ENCODE measurements around the gene CHEK2. TPM values are rescaled to one million over a fixed set of nuclear protein-coding genes. Genes with fewer than 3 reads are reported as not detected.
"Not testable (repeated sequence)": the region's sequence is repeated elsewhere in the genome, so short reads cannot be mapped to it uniquely, and the experiment has no call there.

Gene CHEK2
- polyA plus RNA-seq, 1 experiment: 9.4 TPM

DNA sequence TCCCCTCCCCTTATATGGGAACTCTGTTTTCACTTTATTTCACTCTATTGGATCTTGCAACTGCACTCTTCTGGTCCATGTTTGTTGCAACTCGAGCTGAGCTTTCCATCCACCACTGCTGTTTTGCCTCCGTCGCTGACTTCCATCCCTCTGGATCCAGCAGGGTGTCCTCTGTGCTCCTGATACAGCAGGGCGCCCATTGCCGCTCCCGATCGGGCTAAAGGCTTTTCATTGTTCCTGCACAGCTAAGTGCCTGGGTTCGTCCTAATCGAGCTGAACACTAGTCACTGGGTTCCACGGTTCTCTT is 19.8 kb upstream of the CHEK2 start:
- ChIA-PET POLR2A (no interaction called here), CTCF (interaction anchor here (0.7 kb wide), 1 partner anchor 11 kb away, joined by 3 read pairs; no protein-coding TSS in a partner anchor)
- no peak for TF ChIP-seq CTCF (IDR thresholded peaks at IDR 0.05; ENCODE audit: insufficient read depth, low read depth, low read length)

GRCh38 chr22:28759861-28760560 is 18.4 kb upstream of the CHEK2 start:
- POLR2A ChIA-PET: no interaction called here
- H3K27me3 ChIP-seq (ENCODE audit: control insufficient read depth, insufficient read depth, low read length): no peaks in the 10 kb centered on the region
- no peak for TF ChIP-seq CTCF (IDR thresholded peaks at IDR 0.05; ENCODE audit: insufficient read depth, low read depth, low read length)
- DNase-seq (ENCODE audit: low read depth): no peak
- CTCF ChIA-PET: interaction anchor here (0.6 to 0.8 kb wide), 3 partner anchors 11 to 1419 kb away, joined by 3 to 4 read pairs (median 4); no protein-coding TSS in a partner anchor
- no peaks in the 10 kb centered on the region for H3K36me3 ChIP-seq (ENCODE audit: control insufficient read depth, insufficient read depth, low read length)
- H3K4me3 ChIP-seq (ENCODE audit: low read depth, low read length): no peak overlapping the region

More for the DNA sequence above, 19.8 kb upstream of the CHEK2 start:
- Histone ChIP-seq H3K27me3 (ENCODE audit: control insufficient read depth, insufficient read depth, low read length) (no peaks in the 10 kb centered on the region), H3K36me3 (ENCODE audit: control insufficient read depth, insufficient read depth, low read length) (no peaks in the 10 kb centered on the region), H3K4me3 (ENCODE audit: low read depth, low read length) (no peak overlapping the region)
- DNase-seq (ENCODE audit: low read depth): no peak

DNA sequence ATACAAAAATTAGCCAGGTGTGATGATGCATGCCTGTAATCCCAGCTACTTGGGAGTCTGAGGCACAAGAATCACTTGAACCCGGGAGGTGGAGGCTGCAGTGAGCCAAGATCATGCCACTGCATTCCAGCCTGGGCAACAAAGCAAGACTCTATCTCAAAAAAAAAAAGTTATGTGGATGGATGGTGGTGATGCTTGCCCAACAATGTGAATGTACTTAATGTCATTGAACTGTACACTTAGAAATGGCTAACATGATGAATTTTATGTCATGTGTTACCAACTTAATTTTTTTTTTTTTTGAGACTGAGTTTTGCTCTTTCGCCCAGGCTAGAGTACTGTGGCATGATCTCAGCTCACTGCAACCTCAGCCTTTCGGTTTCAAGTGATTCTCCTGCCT is 12.9 kb upstream of the CHEK2 start:
- POLR2A ChIA-PET: not testable (repeated sequence)

DNA sequence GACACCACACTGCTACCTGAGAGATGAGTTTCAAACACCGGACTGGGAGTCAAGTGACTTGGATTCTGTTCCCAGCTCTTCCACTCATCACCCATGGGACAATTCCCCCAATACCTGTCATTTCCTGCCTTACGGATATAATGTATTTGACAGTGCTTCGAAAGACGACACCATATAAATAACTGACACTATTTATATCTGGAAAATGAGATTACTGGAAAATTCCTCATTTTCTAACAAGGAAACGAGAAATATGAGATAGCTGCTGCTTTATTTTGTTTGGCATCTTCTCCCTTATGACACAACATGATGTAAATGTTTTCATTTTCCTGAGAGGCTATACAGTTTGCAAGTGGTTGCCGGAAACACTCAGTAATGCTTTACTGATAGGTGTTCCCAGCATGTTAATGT is 8.9 kb upstream of the CHEK2 start:
- ChIA-PET CTCF (interaction anchor here (1.1 to 1.4 kb wide), 4 partner anchors 10 to 41 kb away, joined by 3 read pairs; partner anchors contain the start of gene CCDC117), POLR2A (no interaction called here)
- peaks cover 5% of the 10 kb centered on the region; the same call in 1 of the 2 replicates for H3K36me3 ChIP-seq (ENCODE audit: control insufficient read depth, insufficient read depth, low read length)
- H3K27me3 ChIP-seq (ENCODE audit: control insufficient read depth, insufficient read depth, low read length): no peaks in the 10 kb centered on the region
- no peak for DNase-seq (ENCODE audit: low read depth)
- no peak for TF ChIP-seq CTCF (IDR thresholded peaks at IDR 0.05; ENCODE audit: insufficient read depth, low read depth, low read length)
- H3K4me3 ChIP-seq (ENCODE audit: low read depth, low read length): no peak overlapping the region

More for the DNA sequence above, 12.9 kb upstream of the CHEK2 start:
- DNase-seq (ENCODE audit: low read depth); H3K27me3 ChIP-seq (ENCODE audit: control insufficient read depth, insufficient read depth, low read length); H3K36me3 ChIP-seq (ENCODE audit: control insufficient read depth, insufficient read depth, low read length); H3K4me3 ChIP-seq (ENCODE audit: low read depth, low read length); CTCF ChIA-PET: not testable (repeated sequence)

DNA sequence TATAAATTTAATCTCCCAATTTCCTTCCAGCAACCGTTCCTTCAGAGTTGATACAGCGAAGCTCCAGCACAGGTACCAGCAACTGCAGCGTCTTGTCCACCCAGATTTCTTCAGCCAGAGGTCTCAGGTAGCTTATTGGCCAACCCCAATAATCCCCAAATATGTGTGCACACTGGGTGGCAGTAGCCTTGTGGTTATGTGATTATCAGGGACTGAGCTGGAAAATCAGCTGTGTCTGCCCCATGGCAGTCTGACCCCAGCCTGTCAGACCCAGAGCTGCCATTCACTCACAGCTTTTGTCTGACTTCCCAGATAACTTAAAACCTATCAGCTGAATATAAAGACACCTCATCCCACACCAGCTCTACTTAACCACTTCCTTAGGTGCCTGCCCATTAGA is 2.2 kb upstream of the CHEK2 start:
- H3K36me3 ChIP-seq (ENCODE audit: control insufficient read depth, insufficient read depth, low read length): peaks cover 9% of the 10 kb centered on the region; the same call in 1 of the 2 replicates
- ChIA-PET POLR2A (interaction anchor here (0.6 kb wide), 1 partner anchor 1503 kb away, joined by 3 read pairs; no protein-coding TSS in a partner anchor), CTCF (interaction anchor here (1.2 kb wide), 1 partner anchor 143 kb away, joined by 3 read pairs; no protein-coding TSS in a partner anchor)
- no peak overlapping the region for H3K4me3 ChIP-seq (ENCODE audit: low read depth, low read length)
- no peak for TF ChIP-seq CTCF (IDR thresholded peaks at IDR 0.05; ENCODE audit: insufficient read depth, low read depth, low read length)
- no peak for DNase-seq (ENCODE audit: low read depth)
- no peaks in the 10 kb centered on the region for H3K27me3 ChIP-seq (ENCODE audit: control insufficient read depth, insufficient read depth, low read length)
